HG03064 (cell line): ENCODE results near the gene FMO4.
"Not testable (repeated sequence)": the region's sequence is repeated elsewhere in the genome, so short reads cannot be mapped to it uniquely, and the experiment has no call there.

Source experiments
- ATAC-seq: cut with Tn5 transposase; IDR thresholded peaks from one replicate; pipeline ENCODE4 v1.9.1; 2021; ENCODE audit warnings: low read depth; ENCODE audit not compliant: unreplicated experiment

Gene FMO4

DNA sequence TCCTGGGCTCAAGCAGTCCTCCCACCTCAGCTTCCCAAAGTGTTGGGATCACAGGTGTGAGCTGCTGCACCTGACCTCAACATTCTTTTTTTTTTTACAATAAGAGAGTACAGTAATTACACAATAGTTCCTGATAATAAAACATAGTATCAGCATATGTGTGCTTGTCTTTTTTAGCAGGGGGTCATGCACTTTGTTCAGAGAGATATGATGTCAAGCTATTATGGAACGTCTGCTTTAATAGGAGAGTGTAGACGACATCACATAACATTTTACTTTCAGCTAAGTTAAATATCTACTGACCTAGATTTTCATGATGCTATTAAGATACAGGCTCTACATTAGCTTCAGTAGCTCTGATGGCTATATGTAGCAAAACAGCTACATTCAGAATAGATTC, 70.5 kb downstream of the FMO4 start:
- ATAC-seq = no peak

GRCh38 chr1:171389171-171389570, 75.2 kb downstream of the FMO4 start:
- no peak for ATAC-seq

GRCh38 chr1:171390740-171391139, 76.8 kb downstream of the FMO4 start:
- not testable (repeated sequence) for ATAC-seq
